ENCODE results near the gene POLR1B.

The POLR1B gene

GRCh38 chr2:112621790-112622527, 79.7 kb downstream of the POLR1B start:
- Histone ChIP-seq H3K4me1 (ENCODE audit: insufficient read depth, low read length) (0 out of 2 replicates have a peak, but pooled peaks cover 4% of the 10 kb centered on the region), H3K27me3 (ENCODE audit: insufficient read depth, low read length) (no peaks in the 10 kb centered on the region), H3K36me3 (ENCODE audit: insufficient read depth, low read length) (no peaks in the 10 kb centered on the region), H3K4me3 (ENCODE audit: low read length) (no peak overlapping the region), H3K9me3 (ENCODE audit: insufficient read depth, low read depth, low read length) (no peaks in the 10 kb centered on the region), H3K9ac (ENCODE audit: low read depth, low read length) (no peak overlapping the region), H3K27ac (ENCODE audit: low read depth, low read length) (no peak overlapping the region)
- 90% methylated on average over 22 of the region's 22 CpGs for WGBS

GRCh38 chr2:112622528-112622849, 80.2 kb downstream of the POLR1B start:
- no peaks in the 10 kb centered on the region for H3K36me3 ChIP-seq (ENCODE audit: insufficient read depth, low read length)
- no peak overlapping the region for H3K4me3 ChIP-seq (ENCODE audit: low read length)
- 0 out of 2 replicates have a peak, but pooled peaks cover 4% of the 10 kb centered on the region for H3K4me1 ChIP-seq (ENCODE audit: insufficient read depth, low read length)
- H3K27ac ChIP-seq (ENCODE audit: low read depth, low read length) = no peak overlapping the region
- no peak overlapping the region for H3K9ac ChIP-seq (ENCODE audit: low read depth, low read length)
- WGBS = 100% methylated on average over 1 of the region's 3 CpGs
- no peaks in the 10 kb centered on the region for H3K27me3 ChIP-seq (ENCODE audit: insufficient read depth, low read length)
- no peaks in the 10 kb centered on the region for H3K9me3 ChIP-seq (ENCODE audit: insufficient read depth, low read depth, low read length)

DNA sequence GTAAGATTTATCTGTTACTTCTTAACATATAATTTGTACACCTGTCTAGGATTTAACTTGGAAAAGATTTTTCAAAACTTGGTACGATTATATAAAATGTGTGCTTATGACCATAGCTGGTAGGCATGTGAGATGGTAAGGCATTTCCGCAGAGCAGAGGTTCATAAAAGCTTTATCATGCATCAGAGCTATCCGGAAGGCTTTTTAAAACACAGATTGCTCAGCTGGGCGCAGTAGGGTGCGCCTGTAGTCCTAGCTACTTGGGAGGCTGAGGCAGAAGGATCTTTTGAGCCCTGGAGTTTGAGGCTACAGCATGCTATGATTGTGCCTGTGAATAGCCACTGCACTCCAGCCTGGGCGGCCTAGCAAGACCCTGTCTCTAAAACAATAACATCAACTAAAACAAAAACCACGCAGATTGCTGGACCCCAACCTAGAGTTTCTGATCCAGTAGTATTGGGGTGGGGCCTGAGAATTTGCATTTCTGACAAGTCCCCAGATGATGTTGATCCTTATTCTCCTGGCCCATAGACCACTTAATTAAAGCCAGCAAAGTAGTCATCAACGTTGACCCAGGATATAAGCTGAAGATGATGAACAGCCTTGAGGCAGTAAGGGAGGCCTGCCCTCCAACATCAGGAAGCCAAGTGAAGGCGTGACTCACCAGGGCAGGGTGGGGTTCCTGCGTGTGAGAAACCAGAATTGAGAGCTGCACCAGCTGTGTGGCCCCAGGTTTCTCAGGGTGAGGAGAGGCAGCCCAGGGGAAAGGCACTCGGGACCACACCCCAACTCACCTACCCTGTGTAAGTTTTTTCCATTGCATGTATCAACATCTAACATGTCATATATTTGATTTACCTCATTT, 81.9 kb downstream of the POLR1B start:
- H3K27ac ChIP-seq (ENCODE audit: low read depth, low read length) = no peak overlapping the region
- H3K4me3 ChIP-seq (ENCODE audit: low read length) = no peak overlapping the region
- no peaks in the 10 kb centered on the region for H3K27me3 ChIP-seq (ENCODE audit: insufficient read depth, low read length)
- no peaks in the 10 kb centered on the region for H3K9me3 ChIP-seq (ENCODE audit: insufficient read depth, low read depth, low read length)
- H3K36me3 ChIP-seq (ENCODE audit: insufficient read depth, low read length) = no peaks in the 10 kb centered on the region
- no peak overlapping the region for H3K9ac ChIP-seq (ENCODE audit: low read depth, low read length)
- WGBS = 88% methylated on average over 10 of the region's 11 CpGs
- 0 out of 2 replicates have a peak, but pooled peaks cover 4% of the 10 kb centered on the region for H3K4me1 ChIP-seq (ENCODE audit: insufficient read depth, low read length)

DNA sequence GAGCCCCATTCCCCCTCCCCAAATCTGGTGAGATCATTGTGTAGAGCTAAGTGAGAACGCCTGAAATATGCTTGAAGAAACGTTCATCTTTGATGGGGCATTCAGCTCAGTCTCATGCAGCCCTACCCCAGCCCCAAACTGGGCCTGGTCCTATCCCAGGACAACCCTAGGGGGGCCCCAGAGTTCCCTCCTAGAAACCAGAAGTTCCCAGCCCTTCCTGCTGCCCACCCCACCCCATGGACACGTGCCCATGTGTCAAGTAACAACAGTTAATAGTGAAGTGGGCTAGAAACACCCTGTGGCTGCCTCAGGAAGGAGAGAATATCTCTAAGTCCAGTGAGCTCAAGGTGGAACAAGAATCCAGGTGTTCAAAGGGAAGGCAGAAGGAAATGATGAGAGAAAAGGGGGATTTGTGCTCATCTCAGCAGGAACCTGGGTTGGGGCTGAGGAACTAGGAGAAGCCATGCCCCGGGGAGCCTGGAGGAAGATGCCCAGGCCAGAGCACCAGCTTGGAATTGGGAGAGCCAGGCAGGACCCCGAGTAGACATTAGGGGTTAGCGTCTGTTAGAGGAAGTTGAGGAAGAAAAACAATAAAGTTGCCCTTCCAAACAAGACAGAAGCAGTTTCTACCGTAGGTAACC, 83.3 kb downstream of the POLR1B start:
- H3K27me3 ChIP-seq (ENCODE audit: insufficient read depth, low read length) = no peaks in the 10 kb centered on the region
- 82% methylated on average over 7 of the region's 7 CpGs for WGBS
- peaks cover 14% of the 10 kb centered on the region for H3K4me1 ChIP-seq (ENCODE audit: insufficient read depth, low read length)
- no peak overlapping the region for H3K4me3 ChIP-seq (ENCODE audit: low read length)
- H3K9ac ChIP-seq (ENCODE audit: low read depth, low read length) = no peak overlapping the region
- no peaks in the 10 kb centered on the region for H3K9me3 ChIP-seq (ENCODE audit: insufficient read depth, low read depth, low read length)
- H3K27ac ChIP-seq (ENCODE audit: low read depth, low read length) = no peak overlapping the region
- H3K36me3 ChIP-seq (ENCODE audit: insufficient read depth, low read length) = no peaks in the 10 kb centered on the region

DNA sequence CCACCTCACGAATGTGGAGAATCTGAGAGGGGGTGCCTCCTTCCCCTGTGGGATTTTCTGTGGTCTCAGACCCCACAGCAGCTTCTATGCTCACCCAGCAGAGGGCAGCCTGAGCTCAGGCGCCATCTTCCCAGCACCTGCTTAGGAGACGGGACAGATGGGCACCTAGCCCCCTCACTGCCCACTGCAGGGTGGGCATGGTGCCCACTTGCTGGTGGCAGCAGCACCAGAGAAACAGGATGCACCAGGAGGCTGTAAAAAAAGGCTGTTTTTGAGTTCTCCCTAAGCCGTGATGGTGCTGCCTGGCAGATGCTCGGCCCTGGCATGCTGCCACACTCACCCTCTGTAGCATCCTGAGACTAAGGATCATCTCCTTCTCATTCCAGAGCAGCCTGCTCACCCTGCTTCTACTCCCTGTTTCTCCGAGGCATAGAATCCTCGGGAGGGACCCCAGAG, 84.4 kb downstream of the POLR1B start:
- Histone ChIP-seq H3K4me1 (ENCODE audit: insufficient read depth, low read length) (peaks cover 24% of the 10 kb centered on the region), H3K9ac (ENCODE audit: low read depth, low read length) (no peak overlapping the region), H3K36me3 (ENCODE audit: insufficient read depth, low read length) (no peaks in the 10 kb centered on the region), H3K9me3 (ENCODE audit: insufficient read depth, low read depth, low read length) (no peaks in the 10 kb centered on the region), H3K4me3 (ENCODE audit: low read length) (no peak overlapping the region), H3K27me3 (ENCODE audit: insufficient read depth, low read length) (no peaks in the 10 kb centered on the region), H3K27ac (ENCODE audit: low read depth, low read length) (no peak overlapping the region)
- WGBS = 65% methylated on average over 7 of the region's 7 CpGs

Measured in HUES64 (cell line).